Measurements from ENCODE around the gene P2RY2.

DNA sequence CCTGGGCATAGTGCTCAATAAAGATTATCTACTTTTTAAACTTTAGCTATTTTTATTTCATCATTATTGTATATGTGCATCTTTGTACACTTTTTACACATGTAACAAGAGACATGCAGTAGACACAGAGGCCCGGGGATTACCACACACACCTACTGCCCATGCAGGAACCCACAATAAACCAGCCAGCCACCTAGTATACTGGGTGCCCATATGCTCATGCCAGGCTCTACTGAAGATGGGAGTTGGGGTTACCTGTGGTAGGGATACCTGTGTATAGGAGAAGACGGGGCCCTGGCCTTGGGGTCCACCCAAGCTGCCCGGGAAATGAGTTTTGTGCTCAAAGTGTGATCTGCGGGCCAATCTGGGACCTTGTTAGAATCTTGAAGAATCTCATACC is 31.2 kb upstream of the P2RY2 start:
- TF ChIP-seq, protein P1, sequence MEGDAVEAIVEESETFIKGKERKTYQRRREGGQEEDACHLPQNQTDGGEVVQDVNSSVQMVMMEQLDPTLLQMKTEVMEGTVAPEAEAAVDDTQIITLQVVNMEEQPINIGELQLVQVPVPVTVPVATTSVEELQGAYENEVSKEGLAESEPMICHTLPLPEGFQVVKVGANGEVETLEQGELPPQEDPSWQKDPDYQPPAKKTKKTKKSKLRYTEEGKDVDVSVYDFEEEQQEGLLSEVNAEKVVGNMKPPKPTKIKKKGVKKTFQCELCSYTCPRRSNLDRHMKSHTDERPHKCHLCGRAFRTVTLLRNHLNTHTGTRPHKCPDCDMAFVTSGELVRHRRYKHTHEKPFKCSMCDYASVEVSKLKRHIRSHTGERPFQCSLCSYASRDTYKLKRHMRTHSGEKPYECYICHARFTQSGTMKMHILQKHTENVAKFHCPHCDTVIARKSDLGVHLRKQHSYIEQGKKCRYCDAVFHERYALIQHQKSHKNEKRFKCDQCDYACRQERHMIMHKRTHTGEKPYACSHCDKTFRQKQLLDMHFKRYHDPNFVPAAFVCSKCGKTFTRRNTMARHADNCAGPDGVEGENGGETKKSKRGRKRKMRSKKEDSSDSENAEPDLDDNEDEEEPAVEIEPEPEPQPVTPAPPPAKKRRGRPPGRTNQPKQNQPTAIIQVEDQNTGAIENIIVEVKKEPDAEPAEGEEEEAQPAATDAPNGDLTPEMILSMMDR (IDR thresholded peaks at IDR 0.05; ENCODE audit: low read depth, low read length, missing input control) = no peak
- TF ChIP-seq, protein P2, sequence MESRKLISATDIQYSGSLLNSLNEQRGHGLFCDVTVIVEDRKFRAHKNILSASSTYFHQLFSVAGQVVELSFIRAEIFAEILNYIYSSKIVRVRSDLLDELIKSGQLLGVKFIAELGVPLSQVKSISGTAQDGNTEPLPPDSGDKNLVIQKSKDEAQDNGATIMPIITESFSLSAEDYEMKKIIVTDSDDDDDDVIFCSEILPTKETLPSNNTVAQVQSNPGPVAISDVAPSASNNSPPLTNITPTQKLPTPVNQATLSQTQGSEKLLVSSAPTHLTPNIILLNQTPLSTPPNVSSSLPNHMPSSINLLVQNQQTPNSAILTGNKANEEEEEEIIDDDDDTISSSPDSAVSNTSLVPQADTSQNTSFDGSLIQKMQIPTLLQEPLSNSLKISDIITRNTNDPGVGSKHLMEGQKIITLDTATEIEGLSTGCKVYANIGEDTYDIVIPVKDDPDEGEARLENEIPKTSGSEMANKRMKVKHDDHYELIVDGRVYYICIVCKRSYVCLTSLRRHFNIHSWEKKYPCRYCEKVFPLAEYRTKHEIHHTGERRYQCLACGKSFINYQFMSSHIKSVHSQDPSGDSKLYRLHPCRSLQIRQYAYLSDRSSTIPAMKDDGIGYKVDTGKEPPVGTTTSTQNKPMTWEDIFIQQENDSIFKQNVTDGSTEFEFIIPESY (IDR thresholded peaks at IDR 0.05) = no peak
- TF ChIP-seq EGR1 (IDR thresholded peaks at IDR 0.05; ENCODE audit: low read depth in 2 of 2) (no peak), RXRA (IDR thresholded peaks at IDR 0.05) (no peak), MAX (IDR thresholded peaks at IDR 0.05) (no peak), REST (IDR thresholded peaks at IDR 0.05) (no peak), JUND (IDR thresholded peaks at IDR 0.05) (no peak), SP1 (IDR thresholded peaks at IDR 0.05) (no peak)

Measured in liver (tissue), 3 donors.